Hematopoietic multipotent progenitor cell (in vitro differentiated cells): ENCODE measurements around the gene PUM1. TPM values are rescaled to one million over a fixed set of nuclear protein-coding genes. Genes with fewer than 3 reads are reported as not detected.

Experiments used
- DNase-seq, 3 donors: peaks; one replicate each; pipeline ENCODE4 v3.0.0-alpha.2; 2011 to 2015; ENCODE audit warnings: low read depth in 2 of 3, low spot score in 2 of 3
- total RNA-seq: library from RNA; depleted of rRNA; stranded (reverse); fragments of >200 nt; gene quantifications from one replicate; pipeline ENCODE4 v1.2.3, GENCODE V29; 2012

Gene PUM1
- total RNA-seq, 1 donor, result 147 TPM

- no peak for DNase-seq
These were observed 34.0 kb downstream of the PUM1 start for GRCh38 chr1:31031330-31032143.

DNA sequence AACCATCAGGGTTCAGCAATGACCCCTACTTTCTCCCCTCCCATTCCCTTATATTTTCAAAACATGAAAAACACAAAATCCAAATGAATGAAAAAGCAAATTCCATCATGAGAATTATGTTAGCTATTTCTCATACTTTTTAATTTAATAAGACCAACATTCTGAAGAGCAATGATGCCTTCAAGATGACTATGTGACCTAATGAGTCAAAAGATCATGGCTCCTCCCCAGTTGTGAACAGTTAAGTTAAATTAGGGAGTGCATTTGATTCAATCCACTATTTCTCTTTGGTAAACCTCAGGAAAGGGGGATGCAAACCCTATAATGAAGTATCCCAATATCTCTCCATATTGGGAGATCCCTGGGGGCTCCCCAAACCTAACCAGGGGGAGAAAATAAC, 36.5 kb downstream of the PUM1 start:
- no peak for DNase-seq

- peak in 2 of 3 donors; percentile 51 to 76 for DNase-seq
These were observed 37.6 kb downstream of the PUM1 start for GRCh38 chr1:31027693-31028526.

DNA sequence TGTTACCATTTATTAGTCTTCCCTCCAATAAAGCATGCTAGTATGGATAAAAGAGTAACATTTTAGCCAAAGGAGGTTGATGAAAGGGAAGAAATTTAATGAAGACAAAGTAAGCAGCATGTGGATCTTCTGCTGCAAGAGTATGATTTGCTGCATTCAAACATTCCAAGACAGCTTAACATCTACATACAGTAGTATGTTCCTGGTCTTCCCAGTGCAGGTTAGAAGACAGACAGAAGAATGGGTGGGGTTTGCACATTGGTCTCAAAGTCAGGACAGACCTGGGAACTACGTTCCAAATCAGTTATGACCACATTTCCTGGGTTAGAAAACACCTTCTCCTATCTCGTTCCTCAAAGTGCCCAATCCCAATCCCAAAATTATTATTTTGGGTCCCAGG, 43.3 kb downstream of the PUM1 start:
- DNase-seq, result no peak

DNA sequence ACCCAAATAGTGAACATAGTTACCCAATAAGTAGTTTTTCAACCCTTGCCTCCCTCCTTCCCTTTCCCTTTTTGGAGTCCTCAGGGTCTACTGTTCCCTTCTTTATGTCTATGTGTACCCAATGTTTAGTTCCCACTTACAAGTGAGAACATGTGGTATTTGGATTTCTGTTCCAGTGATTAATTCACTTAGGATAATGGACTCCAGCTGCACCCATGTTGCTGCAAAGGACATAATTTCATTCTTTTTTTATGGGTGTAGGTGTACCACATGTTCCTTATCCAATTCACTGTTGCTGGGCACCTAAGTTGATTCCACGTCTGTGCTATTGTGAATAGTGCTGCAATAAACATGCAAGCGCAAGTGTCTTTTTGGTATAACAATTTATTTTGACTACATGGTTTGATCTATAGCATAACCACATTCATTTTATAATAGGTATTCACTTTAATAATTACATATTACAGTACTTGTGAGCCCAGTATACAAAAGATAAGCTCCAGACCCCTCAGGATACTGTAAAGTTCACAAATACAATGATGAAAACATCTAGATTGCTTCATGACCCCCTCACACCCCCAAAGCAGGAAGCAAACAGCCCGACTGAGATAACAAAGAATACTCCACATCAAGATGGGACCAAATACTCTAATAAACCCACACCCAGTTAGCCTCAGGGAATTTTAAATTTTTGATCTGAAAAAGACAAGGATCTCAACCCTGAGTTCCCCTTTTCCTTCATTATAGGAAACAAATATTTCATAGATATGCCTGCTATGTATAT, 45.3 kb downstream of the PUM1 start:
- no peak for DNase-seq

- DNase-seq, result no peak
These were observed 46.1 kb downstream of the PUM1 start for GRCh38 chr1:31019401-31019800.

DNA sequence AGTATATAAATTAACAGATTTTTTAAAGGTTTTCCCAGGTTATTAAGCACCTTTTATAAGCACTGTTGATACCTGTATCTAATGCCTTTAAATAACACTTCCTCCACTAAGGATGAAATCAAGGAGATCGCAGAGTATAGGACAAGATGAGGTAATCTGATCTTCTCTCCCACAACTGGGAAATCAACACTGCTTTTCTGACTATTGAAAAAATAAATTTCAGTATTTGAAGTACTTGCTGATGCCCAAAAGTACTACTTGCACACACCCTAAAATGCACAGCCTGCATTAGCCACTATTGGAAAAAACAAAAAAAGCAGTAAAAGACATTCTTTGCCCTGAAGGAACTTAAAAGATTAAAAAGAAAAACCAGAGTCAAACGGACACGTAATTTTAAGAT, 48.6 kb downstream of the PUM1 start:
- DNase-seq, result no peak

- DNase-seq, result peak in 1 of 3 donors; percentile 31
These were observed 52.2 kb downstream of the PUM1 start for GRCh38 chr1:31013187-31013864.

DNA sequence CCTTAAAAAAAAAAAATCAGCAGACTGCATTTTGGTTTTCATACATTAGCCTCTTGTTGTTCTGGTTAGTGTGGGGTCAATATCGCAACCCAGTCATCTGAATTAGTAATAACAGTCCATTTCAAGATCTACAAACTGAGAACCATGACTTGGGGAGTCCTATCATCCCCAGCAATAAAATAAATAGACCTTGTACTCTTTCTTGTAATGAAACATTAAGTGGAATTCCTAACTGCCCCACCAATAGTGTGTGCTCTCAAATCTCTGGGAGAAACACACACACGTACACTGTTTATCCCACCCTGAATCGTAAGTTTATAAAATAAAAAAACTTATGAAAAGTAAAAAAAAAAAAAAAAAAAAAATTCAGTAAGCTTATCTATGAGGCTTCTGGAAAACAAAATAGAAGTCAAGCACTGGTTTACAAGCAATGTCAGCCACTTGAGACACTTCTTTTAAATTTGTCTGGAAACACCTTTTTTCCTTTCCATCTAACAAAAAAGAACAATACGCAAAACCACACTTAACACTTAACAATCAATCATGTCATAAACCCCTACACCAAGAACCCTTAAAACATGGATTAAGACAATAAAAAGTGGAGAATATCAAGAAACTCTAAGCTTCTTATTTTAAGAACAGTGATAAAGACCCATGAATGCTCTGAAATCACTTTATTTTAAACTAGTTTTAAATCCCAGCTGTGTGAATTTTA, 53.1 kb downstream of the PUM1 start:
- no peak for DNase-seq

- no peak for DNase-seq
These were observed 53.8 kb downstream of the PUM1 start for GRCh38 chr1:31011719-31012118.

GRCh38 chr1:31010086-31010989, 55.2 kb downstream of the PUM1 start:
- DNase-seq, result no peak

DNA sequence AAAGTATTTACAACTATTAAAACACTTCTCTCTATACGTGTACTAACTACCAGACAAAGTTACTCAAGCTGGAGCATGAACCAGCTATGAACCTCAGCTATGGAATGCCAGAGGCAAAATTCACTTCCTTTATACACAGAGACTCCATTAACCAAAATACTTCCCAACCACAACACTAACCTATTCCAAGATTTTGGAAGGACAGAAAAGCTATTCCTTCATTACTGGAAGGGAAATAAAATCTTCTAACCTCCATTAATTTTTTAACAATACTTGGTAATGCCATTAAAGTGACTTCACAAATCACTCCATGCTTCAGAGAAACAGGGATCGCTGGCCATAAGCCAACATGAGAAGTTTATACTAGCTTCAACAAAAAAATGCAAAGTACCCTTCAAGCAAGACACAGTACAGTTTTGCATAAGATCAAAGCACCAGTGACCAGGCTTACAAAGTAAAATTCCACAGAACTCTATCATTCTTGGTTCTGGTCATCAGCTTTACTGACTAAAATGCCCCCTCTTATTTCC, 58.0 kb downstream of the PUM1 start:
- DNase-seq, result no peak

DNA sequence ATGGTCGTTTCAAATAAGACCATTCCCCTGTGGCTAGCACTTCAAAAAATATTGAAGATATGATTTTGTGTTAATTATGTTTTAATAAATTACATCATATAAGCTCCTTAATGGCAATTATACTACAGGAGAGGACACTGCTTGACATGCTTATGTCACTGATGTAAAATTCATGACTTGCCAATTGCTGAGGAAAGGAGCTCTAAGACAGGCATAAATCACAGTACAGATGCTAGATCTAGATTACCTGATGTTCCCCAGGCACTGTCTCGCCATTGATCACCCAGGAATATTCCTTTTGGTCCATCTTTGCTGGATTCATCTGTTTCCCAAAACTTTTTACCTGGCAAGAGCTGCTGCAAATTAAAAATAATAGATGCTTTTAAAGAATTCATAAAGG, 58.8 kb downstream of the PUM1 start:
- DNase-seq, result no peak

- no peak for DNase-seq
These were observed 59.8 kb downstream of the PUM1 start for GRCh38 chr1:31005617-31006166.

DNA sequence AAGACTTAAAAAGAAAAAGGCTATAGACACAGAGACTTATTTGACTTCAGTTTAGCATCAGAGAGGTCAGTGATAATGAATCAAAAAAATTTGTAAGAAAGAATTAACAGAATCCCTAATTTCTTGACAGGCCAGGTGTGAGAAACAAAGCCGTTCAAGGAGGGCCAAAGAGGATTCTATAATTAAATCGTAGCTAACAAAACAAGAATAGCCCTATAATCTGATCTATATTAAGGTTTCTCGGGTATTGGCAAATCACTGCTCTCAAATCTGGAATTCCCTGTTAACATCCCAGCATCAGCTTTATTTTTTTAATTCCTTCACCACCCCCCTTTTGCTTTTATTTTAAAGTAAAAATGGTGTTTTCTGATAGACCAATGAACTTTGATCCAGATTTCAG, 60.3 kb downstream of the PUM1 start:
- no peak for DNase-seq

DNA sequence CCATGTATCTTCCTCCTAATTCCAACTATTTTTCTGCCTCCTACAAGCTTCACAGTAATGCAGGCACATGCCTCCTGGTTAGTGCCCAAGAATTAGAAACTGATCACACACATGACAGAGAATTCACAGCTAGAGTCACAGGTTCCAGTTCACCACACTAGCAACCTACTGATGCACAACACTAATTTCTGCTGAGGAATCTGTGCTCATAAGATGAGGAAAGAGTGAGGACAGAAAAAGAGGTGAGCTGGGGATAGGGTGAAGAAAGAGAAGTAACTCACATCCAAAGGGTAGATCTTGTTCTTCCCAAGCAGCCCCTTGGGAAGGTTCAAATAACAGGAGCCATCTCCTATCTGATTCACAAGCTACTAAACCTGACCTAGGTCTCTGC, 61.3 kb downstream of the PUM1 start:
- DNase-seq, result no peak

- DNase-seq, result no peak
These were observed 61.8 kb downstream of the PUM1 start for GRCh38 chr1:31003613-31004230.

DNA sequence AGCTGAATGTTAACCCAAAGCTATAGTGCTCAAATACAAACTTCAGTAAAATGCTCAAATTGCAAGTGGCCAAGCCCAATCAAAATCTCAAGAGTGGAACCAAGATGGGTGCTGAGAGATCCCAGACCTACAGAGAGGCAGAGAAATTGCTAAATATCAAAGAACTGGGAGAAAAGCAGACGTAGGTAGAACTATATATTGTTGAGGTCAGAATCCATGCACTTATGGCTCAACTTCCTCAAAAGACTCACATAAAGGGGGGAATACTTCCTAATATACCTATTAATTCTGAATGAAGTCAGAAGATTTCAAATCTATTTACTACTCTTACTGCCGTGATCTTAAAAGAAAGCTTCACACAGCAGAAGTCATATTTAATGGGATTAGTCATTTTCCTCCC, 65.2 kb downstream of the PUM1 start:
- DNase-seq, result no peak
